ENCODE data around the gene IFT22.
"Not testable (repeated sequence)": the region's sequence is repeated elsewhere in the genome, so short reads cannot be mapped to it uniquely, and the experiment has no call there.

The IFT22 gene

DNA sequence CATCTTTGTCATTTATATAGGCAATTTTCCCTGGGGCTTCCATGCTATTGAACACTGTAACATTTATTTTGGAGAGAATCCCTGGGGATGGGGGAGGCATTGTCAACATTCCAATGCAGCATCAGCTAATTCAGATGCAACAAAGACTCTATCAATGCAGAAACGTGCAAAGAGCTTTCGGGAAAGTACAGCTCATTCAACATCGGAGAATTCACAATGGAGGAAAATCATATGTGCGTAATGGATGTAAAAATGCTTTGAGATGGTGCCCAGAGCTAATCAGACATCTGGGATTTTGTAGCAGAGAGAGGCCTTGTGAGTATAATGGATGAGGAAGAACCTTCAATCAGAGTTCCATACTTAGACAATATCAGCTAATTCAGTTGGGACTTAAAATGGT is 48.4 kb downstream of the IFT22 start:
- DNase-seq, result no peak

DNA sequence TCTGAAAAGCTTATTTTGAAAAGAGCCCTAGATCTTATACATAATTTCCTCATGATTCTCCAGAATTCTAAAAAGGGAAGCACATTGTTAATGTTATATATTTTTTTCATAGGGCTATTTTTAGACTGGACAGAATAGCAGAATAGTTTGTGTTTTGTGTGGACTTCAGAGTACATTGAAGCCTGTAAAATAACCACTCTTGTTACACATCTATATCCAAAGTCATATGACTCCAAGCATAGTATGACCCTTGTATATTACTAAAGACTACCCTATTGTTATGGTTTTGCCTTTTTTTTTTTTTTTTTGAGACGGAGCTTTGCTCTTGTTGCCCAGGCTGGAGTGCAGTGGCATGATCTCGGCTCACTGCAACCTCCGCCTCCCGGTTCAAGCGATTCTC is 50.6 kb downstream of the IFT22 start:
- no peak for DNase-seq

DNA sequence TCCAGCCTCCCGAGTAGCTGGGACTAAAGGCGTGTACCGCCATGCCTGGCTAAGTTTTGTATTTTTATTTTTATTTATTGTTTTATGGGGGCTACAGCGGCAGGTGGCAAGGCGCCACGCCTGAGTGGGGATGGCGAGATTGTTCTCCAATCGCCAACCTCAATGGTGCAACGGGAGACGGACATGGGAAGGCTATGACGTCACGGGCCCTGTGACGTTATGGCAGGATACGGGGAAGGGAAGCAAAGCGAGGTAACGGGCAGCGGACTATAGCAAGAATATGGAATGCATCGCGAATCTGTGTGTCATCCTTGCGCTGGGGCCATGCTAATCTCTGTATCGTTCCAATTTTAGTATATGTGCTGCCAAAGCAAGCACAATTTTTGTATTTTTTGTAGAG is 51.9 kb downstream of the IFT22 start:
- no peak for DNase-seq

- no peak for DNase-seq
These were observed 55.7 kb downstream of the IFT22 start for GRCh38 chr7:101265622-101266516.

GRCh38 chr7:101264102-101264706 is 57.4 kb downstream of the IFT22 start:
- not testable (repeated sequence) for DNase-seq

Data from stimulated activated CD4-positive, alpha-beta T cell treated with anti-CD3 and anti-CD28 coated beads, Interleukin-12 subunit alpha, Interleukin-12 subunit beta, amount 100 ng/mL, for 4 hours (primary cell).